Naive thymus-derived CD4-positive, alpha-beta T cell (primary cell): Measurements from ENCODE around the gene HNRNPU. TPM values are rescaled to one million over a fixed set of nuclear protein-coding genes. Genes with fewer than 3 reads are reported as not detected.
A peak's percentile ranks its signal among the peaks of the same experiment; 100 is the strongest.

Experiments used
- ATAC-seq: fragments of 150-1000 bp; cut with Tn5 transposase; 2 replicates; pipeline ENCODE4 v1.10.0; 2021; ENCODE audit warnings: mild to moderate bottlenecking, moderate library complexity
- CTCF ChIA-PET: fragments of 350-600 bp; sonication (Branson Sonifier 250); formaldehyde crosslinking; loops from one replicate; lab custom pipeline; 2021; ENCODE audit warnings: antibody characterized with exemption; lab: Charles Lee
- POLR2A ChIA-PET: fragments of 350-600 bp; sonication (Branson Sonifier 250); formaldehyde crosslinking; loops from one replicate; lab custom pipeline; 2021; ENCODE audit warnings: antibody characterized with exemption, inconsistent platforms; lab: Charles Lee
- DNase-seq, 9 donors: peaks; one replicate each; pipeline versions ENCODE4 v3.0.0 to v3.0.0-alpha.2; 2020 to 2022; ENCODE audit warnings: mixed read lengths in 1 of 9
- H3K27ac ChIP-seq: one replicate; pipeline ENCODE4 v1.7.0; 2013; ENCODE audit warnings: mild to moderate bottlenecking, low read depth, low read length, moderate library complexity
- H3K27me3 ChIP-seq, 2 donors: one replicate each; pipeline ENCODE4 v1.7.0; 2013; ENCODE audit warnings: low read length in 2 of 2, mild to moderate bottlenecking in 2 of 2, moderate library complexity in 2 of 2; ENCODE audit not compliant: control insufficient read depth in 2 of 2, insufficient read depth in 2 of 2
- H3K36me3 ChIP-seq, 3 experiments: 1 replicate in 2 of 3; 2 replicates in 1 of 3; pipeline ENCODE4 v1.7.0; 2013; ENCODE audit warnings: low read length in 3 of 3, mild to moderate bottlenecking in 3 of 3, moderate library complexity in 1 of 3; ENCODE audit not compliant: insufficient read depth in 3 of 3, control insufficient read depth in 2 of 3
- H3K4me1 ChIP-seq, 2 donors: one replicate each; pipeline ENCODE4 v1.7.0; 2013; ENCODE audit warnings: low read length in 2 of 2, mild to moderate bottlenecking in 2 of 2, moderate library complexity in 1 of 2; ENCODE audit not compliant: control insufficient read depth in 2 of 2, insufficient read depth in 2 of 2
- H3K4me3 ChIP-seq: 2 replicates; pipeline ENCODE4 v1.7.0; 2013; ENCODE audit warnings: mild to moderate bottlenecking, low read length
- H3K9me3 ChIP-seq, 3 experiments: 1 replicate in 2 of 3; 2 replicates in 1 of 3; pipeline ENCODE4 v1.7.0; 2013; ENCODE audit warnings: low read length in 3 of 3; ENCODE audit not compliant: control insufficient read depth in 2 of 3
- H3K27ac Mint-ChIP-seq, 9 donors: one replicate each; pipeline ENCODE4 v1.8.0; 2020 to 2022; ENCODE audit warnings: mixed read lengths in 9 of 9, mild to moderate bottlenecking in 8 of 9, moderate library complexity in 5 of 9, inconsistent platforms in 2 of 9
- H3K27me3 Mint-ChIP-seq, 5 donors: one replicate each; pipeline ENCODE4 v1.8.0; 2021 to 2022; ENCODE audit warnings: mixed read lengths in 5 of 5, mild to moderate bottlenecking in 1 of 5
- H3K36me3 Mint-ChIP-seq, 5 donors: one replicate each; pipeline ENCODE4 v1.8.0; 2020 to 2022; ENCODE audit warnings: mixed read lengths in 5 of 5, mild to moderate bottlenecking in 3 of 5, inconsistent platforms in 1 of 5
- H3K4me1 Mint-ChIP-seq, 7 donors: one replicate each; pipeline ENCODE4 v1.8.0; 2020 to 2022; ENCODE audit warnings: mixed read lengths in 7 of 7, mild to moderate bottlenecking in 3 of 7, inconsistent platforms in 1 of 7
- H3K4me3 Mint-ChIP-seq, 10 donors: one replicate each; pipeline ENCODE4 v1.8.0; 2020 to 2022; ENCODE audit warnings: mild to moderate bottlenecking in 10 of 10, mixed read lengths in 10 of 10, moderate library complexity in 6 of 10, inconsistent platforms in 2 of 10
- H3K9me3 Mint-ChIP-seq, 11 donors: one replicate each; pipeline ENCODE4 v1.8.0; 2020 to 2022; ENCODE audit warnings: mixed read lengths in 11 of 11, mild to moderate bottlenecking in 4 of 11, inconsistent platforms in 1 of 11, moderate library complexity in 1 of 11
- intact Hi-C, 2 donors: fragments of 100-400 bp; cut with micrococcal nuclease; formaldehyde crosslinking; loops; one replicate each; pipeline ENCODE4 v1.15.1; 2023
- polyA plus RNA-seq, 2 donors: library from polyadenylated mRNA; unstranded; fragments of 300-500 nt; fragmentation: Illumina TruSeq; gene quantifications; one replicate each; pipeline ENCODE4 v1.2.3, GENCODE V29; 2021
- total RNA-seq, 6 experiments: library from RNA in 5 of 6; stranded (reverse) in 5 of 6; gene quantifications; 1 replicate in 5 of 6; 2 replicates in 1 of 6; pipeline ENCODE4 v1.2.3 and lab custom pipeline; 2021 to 2026

The HNRNPU gene
- total and polyA plus RNA-seq, 7 experiments from 2014 or later, result 282 to 509 (median 428) TPM

GRCh38 chr1:244854166-244854565, 10.2 kb downstream of the HNRNPU start:
- peak overlapping the region; percentile 66 to 99 (median 76) for H3K27ac Mint-ChIP-seq
- POLR2A ChIA-PET, result interaction anchor here (0.9 to 30.7 kb wide), 5 partner anchors 3 to 404 kb away, joined by 3 to 1419 read pairs (median 308); partner anchors contain the start of genes COX20 and HNRNPU
- H3K36me3 Mint-ChIP-seq, result peaks cover 11 to 78% (median 59%) of the 10 kb centered on the region in 5 donors
- ATAC-seq (no peak), DNase-seq (peak in 5 of 9 donors; percentile 21 to 44 (median 36))
- peaks cover 0 to 1% (median 0%) of the 10 kb centered on the region in 11 donors for H3K9me3 Mint-ChIP-seq
- H3K27me3 Mint-ChIP-seq, result no peaks in the 10 kb centered on the region
- H3K27ac ChIP-seq, result peak overlapping the region; percentile 52
- intact Hi-C loops, result loop anchor here in 1 of 2 donors (1.0 kb wide), 2 partner anchors 9 to 188 kb away; no protein-coding TSS in a partner anchor
- H3K4me3 ChIP-seq, result no peak overlapping the region
- H3K36me3 ChIP-seq, result peaks cover 35 to 62% (median 55%) of the 10 kb centered on the region in 3 experiments
- H3K4me1 Mint-ChIP-seq, result peaks cover 53 to 100% (median 96%) of the 10 kb centered on the region in 7 donors
- CTCF ChIA-PET, result interaction anchor here (1.9 kb wide), 1 partner anchor 11 kb away, joined by 5 read pairs; no protein-coding TSS in a partner anchor
- no peaks in the 10 kb centered on the region for H3K9me3 ChIP-seq
- H3K4me1 ChIP-seq, result peaks cover 59 to 65% of the 10 kb centered on the region in 2 donors
- peak overlapping the region in 9 of 10 donors; percentile 58 to 84 (median 75) for H3K4me3 Mint-ChIP-seq
- no peaks in the 10 kb centered on the region for H3K27me3 ChIP-seq

- Histone ChIP-seq H3K4me3 (no peak overlapping the region), H3K27ac (peak overlapping the region; percentile 14), H3K27me3 (no peaks in the 10 kb centered on the region), H3K9me3 (no peaks in the 10 kb centered on the region), H3K36me3 (peaks cover 27 to 47% (median 40%) of the 10 kb centered on the region in 3 experiments), H3K4me1 (peaks cover 45 to 53% of the 10 kb centered on the region in 2 donors)
- H3K36me3 Mint-ChIP-seq, result peaks cover 4 to 73% (median 55%) of the 10 kb centered on the region in 5 donors
- no peaks in the 10 kb centered on the region for H3K27me3 Mint-ChIP-seq
- H3K9me3 Mint-ChIP-seq, result peaks cover 0 to 1% (median 0%) of the 10 kb centered on the region in 11 donors
- peak overlapping the region in 5 of 9 donors; percentile 27 to 89 (median 66) for H3K27ac Mint-ChIP-seq
- H3K4me1 Mint-ChIP-seq, result peaks cover 58 to 100% (median 96%) of the 10 kb centered on the region in 7 donors
- ATAC-seq, result no peak
- DNase-seq, result no peak
- intact Hi-C loops, result loop anchor here (1.0 kb wide), 2 partner anchors 10 to 16 kb away; no protein-coding TSS in a partner anchor
- peak overlapping the region in 4 of 10 donors; percentile 11 to 82 (median 42) for H3K4me3 Mint-ChIP-seq
- ChIA-PET POLR2A (interaction anchor here (16.0 to 30.7 kb wide), 3 partner anchors 5 to 115 kb away, joined by 308 to 1419 read pairs (median 1419); partner anchors contain the start of genes COX20 and HNRNPU), CTCF (interaction anchor here (1.5 to 1.9 kb wide), 2 partner anchors 9 to 10 kb away, joined by 5 read pairs; no protein-coding TSS in a partner anchor)
These were observed 11.6 kb downstream of the HNRNPU start for GRCh38 chr1:244852694-244853093.

- Histone ChIP-seq H3K27ac (no peak overlapping the region), H3K4me3 (no peak overlapping the region), H3K4me1 (peaks cover 38 to 44% of the 10 kb centered on the region in 2 donors), H3K9me3 (no peaks in the 10 kb centered on the region), H3K27me3 (no peaks in the 10 kb centered on the region), H3K36me3 (peaks cover 17 to 40% (median 34%) of the 10 kb centered on the region in 3 experiments)
- Mint-ChIP-seq H3K27ac (peak overlapping the region in 7 of 9 donors; percentile 13 to 89 (median 67)), H3K36me3 (peaks cover 4 to 66% (median 51%) of the 10 kb centered on the region in 5 donors), H3K4me3 (peak overlapping the region in 3 of 10 donors; percentile 32 to 82 (median 52)), H3K27me3 (no peaks in the 10 kb centered on the region), H3K9me3 (peaks cover 0 to 1% (median 0%) of the 10 kb centered on the region in 11 donors), H3K4me1 (peaks cover 49 to 97% (median 86%) of the 10 kb centered on the region in 7 donors)
- CTCF ChIA-PET, result no interaction called here
- POLR2A ChIA-PET, result interaction anchor here (16.0 to 30.7 kb wide), 3 partner anchors 6 to 116 kb away, joined by 308 to 1419 read pairs (median 1419); partner anchors contain the start of genes COX20 and HNRNPU
- DNase-seq (no peak), ATAC-seq (no peak)
- intact Hi-C loops, result loop anchor here (1.0 kb wide), 3 partner anchors 8 to 15 kb away; no protein-coding TSS in a partner anchor
These were observed 12.7 kb downstream of the HNRNPU start for GRCh38 chr1:244851546-244852231.

GRCh38 chr1:244850896-244851295, 13.4 kb downstream of the HNRNPU start:
- intact Hi-C loops, result loop anchor here in 1 of 2 donors (1.0 kb wide), 1 partner anchor 8 kb away; no protein-coding TSS in a partner anchor
- Mint-ChIP-seq H3K4me1 (peaks cover 44 to 96% (median 79%) of the 10 kb centered on the region in 7 donors), H3K9me3 (peaks cover 0 to 1% (median 0%) of the 10 kb centered on the region in 11 donors), H3K36me3 (peaks cover 3 to 66% (median 49%) of the 10 kb centered on the region in 5 donors), H3K27me3 (no peaks in the 10 kb centered on the region), H3K27ac (peak overlapping the region in 8 of 9 donors; percentile 23 to 89 (median 63)), H3K4me3 (no peak overlapping the region)
- CTCF ChIA-PET, result no interaction called here
- Histone ChIP-seq H3K4me1 (peaks cover 32 to 36% of the 10 kb centered on the region in 2 donors), H3K9me3 (no peaks in the 10 kb centered on the region), H3K4me3 (no peak overlapping the region), H3K36me3 (peaks cover 11 to 40% (median 30%) of the 10 kb centered on the region in 3 experiments), H3K27me3 (no peaks in the 10 kb centered on the region), H3K27ac (no peak overlapping the region)
- no peak for ATAC-seq
- no peak for DNase-seq
- POLR2A ChIA-PET, result interaction anchor here (29.6 to 30.7 kb wide), 2 partner anchors 6 to 8 kb away, joined by 1419 read pairs; partner anchors contain the start of genes COX20 and HNRNPU

- DNase-seq (no peak), ATAC-seq (no peak)
- Histone ChIP-seq H3K9me3 (no peaks in the 10 kb centered on the region), H3K4me1 (peaks cover 25 to 30% of the 10 kb centered on the region in 2 donors), H3K4me3 (no peak overlapping the region), H3K27ac (no peak overlapping the region), H3K36me3 (peaks cover 10 to 40% (median 29%) of the 10 kb centered on the region in 3 experiments), H3K27me3 (no peaks in the 10 kb centered on the region)
- Mint-ChIP-seq H3K4me3 (no peak overlapping the region), H3K9me3 (no peaks in the 10 kb centered on the region), H3K36me3 (peaks cover 0 to 63% (median 51%) of the 10 kb centered on the region in 5 donors), H3K4me1 (peaks cover 39 to 96% (median 79%) of the 10 kb centered on the region in 7 donors), H3K27ac (peak overlapping the region in 7 of 9 donors; percentile 4 to 78 (median 56)), H3K27me3 (no peaks in the 10 kb centered on the region)
- intact Hi-C loops, result no loop called here
- CTCF ChIA-PET, result interaction anchor here (1.4 kb wide), 1 partner anchor 11 kb away, joined by 3 read pairs; no protein-coding TSS in a partner anchor
- POLR2A ChIA-PET, result interaction anchor here (29.6 to 30.7 kb wide), 2 partner anchors 7 to 8 kb away, joined by 1419 read pairs; partner anchors contain the start of genes COX20 and HNRNPU
These were observed 14.1 kb downstream of the HNRNPU start for GRCh38 chr1:244850099-244850852.
